NCI-H1417 (cell line): Measurements from ENCODE around the gene FATE1.

Source experiments
- DNase-seq, 3 experiments: peaks; one replicate each; lab custom pipeline; 2025; lab: John Stamatoyannopoulos, UW

Gene FATE1

DNA sequence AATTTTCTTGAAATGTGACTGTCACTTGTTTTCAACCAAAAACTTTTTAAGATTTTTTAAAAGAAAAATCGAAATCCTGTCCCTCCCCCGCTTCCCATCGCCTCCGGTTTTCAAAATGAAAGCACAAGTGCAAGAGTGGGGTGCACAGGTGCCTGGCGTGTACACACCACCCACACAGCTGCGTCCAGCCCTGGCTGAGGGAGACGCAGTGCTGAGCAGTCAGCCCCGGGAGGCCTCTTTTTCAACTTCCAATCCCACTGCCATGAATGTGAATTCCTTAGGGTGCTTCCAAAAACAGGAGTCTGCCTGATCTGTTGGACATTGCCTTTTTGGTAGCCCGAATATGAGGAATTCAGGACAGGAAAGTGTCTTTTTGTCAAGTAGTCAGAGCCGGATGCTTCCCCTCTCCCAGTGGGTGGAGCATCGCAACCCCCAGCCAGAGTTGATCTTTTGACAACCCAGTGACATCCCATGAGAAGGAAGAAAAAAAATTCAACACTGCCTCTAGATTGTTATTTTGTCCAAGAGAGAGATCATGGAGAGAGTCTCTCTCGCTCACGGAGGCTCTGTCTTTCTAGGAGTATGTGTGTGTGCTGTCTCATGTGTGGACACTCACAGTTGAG is 11.7 kb upstream of the FATE1 start:
- DNase-seq, result peak in 1 of 3 experiments; percentile 14

DNA sequence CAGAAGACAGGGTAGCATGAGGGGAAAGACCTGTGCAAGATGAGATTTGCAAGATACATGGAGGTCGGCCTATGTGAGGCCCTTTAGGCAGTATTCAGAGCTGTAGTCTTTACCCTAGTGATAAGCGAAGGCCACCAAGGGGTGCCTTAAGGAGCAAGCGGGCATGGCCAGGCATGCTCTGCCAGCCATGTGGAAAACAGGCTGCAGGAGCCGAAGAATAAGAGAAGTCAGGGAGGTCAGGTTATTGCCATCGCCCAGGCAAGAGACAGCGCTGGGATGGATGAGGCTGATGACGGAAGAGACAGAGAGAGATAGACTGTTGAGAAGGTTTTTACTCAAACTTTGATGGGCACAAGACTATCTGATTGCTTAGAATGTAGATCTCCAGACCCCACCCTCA is 7.0 kb upstream of the FATE1 start:
- no peak for DNase-seq

GRCh38 chrX:151710457-151710856 is 5.4 kb upstream of the FATE1 start:
- no peak for DNase-seq

- no peak for DNase-seq
Measured at GRCh38 chrX:151711154-151711553, 4.7 kb upstream of the FATE1 start.

DNA sequence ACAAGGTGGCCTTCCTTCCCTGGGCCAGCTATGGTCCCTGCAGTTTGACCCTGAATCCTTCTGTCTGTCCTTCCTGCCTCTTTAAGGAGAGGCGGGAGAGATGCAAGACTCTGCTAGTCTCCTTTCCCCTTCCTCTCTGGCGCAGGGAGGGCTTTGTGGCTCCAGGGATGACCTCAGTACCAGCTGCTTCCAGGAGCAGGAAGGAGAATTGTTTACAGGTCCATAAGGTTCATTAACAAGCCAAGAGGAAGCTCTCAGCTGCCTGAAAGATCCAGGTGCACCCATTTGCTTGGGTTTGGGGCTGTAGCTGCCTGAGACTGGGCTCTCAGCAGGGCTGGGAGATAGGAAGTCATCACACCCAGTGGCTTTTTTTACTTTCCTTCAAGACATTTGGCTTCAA is 4.0 kb upstream of the FATE1 start:
- peak in 1 of 3 experiments; percentile 32 for DNase-seq

DNA sequence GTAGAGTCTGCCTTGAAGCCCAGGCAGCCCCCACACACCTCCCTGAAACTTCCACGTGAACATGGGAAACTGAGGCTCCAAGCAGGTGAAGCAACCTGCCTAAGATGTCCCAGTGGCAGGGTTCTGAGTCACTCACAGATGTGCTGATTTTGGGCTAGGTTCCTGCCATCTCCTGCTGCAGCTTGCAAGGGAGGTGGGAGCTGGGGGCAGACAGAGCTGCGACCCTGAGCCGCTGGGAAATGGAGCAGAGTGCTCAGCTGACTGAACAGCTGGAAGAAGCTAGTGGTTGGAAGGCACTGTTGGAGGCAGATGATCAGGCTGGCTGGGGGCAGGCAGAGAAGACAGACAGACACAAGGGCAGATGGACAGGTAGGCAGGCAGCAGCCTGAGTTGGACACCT is 3.6 kb upstream of the FATE1 start:
- no peak for DNase-seq

DNA sequence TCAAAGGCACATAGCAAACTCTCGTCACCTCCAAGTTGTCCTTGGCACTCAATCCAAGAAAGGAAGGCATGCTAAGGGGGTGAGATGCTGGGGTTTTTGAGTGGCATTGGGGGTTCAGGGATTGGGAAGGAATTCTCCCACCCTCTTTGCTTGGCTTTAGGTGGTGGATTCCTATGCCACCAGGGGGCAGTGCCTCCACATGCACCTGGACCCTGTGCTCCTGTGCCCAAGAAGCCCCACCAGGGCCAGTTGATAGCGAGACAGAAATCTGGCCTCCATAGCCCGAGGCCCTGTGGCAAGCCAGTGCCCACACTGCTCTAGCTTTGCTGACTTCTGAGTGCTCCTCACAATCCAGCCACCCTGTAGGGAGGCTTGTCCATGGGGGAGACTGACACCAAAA is 2.0 kb upstream of the FATE1 start:
- peak in 2 of 3 experiments; percentile 14 to 38 for DNase-seq

DNA sequence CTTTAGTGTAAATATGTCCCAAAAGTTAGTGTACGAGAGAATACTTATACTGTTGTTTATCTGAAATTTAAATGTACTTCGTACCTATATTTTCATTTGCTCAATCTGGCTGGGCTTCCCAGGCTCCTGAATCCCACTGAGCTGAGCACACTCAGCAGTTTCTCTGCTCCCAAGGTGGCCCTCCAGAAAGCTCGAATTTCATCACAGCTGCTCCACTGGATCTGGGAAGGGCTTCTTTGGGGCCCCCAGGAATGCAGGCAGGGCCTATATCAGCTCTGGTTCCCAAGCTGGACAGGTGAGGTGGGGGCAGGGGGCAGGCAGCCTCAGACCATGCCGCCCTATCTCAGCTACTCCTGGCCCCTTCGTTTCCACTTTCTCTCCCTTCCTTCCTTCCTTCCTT is 1.5 kb upstream of the FATE1 start:
- no peak for DNase-seq

- peak in 1 of 3 experiments; percentile 55 for DNase-seq
Measured at GRCh38 chrX:151722241-151722846, 6.5 kb downstream of the FATE1 start.

- DNase-seq, result no peak
Measured at GRCh38 chrX:151723156-151723760, 7.4 kb downstream of the FATE1 start.

DNA sequence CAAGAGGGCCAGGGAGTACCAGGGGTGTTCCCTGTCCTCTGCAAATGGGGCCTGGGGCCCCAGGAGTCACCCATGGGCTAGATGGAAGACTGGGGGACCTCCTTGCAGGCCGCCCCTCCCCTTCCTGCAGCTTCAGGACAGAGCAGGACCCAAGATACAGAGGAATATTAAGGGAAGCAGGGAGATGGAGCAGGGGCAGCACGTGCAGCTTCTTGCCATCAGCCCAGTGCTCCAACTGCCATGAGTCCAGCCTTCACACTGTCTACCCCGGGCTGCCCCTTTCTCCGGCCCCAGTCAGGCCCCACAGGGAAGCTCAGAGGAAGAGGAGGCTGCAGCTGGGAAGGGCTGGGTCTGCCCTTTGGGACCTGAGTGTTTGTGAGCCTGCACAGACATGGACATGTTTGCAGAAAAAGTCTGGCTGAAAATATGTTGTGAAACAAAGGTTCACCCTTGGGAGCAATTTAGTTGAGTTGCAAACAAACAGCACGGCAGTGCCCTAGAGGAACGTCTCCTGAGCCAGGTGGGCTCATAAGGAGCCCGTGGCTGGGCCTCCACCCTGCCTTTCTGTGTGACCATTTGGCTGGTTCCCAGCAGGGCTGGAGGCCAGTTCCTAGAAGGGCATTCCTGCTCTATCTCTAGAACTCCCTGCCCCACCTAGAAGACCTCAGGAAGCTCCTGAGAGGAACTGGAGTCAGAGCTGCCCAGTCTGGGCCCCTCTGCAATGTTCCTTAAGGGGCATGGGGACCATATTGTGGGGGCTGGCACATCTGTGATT is 8.9 kb downstream of the FATE1 start:
- no peak for DNase-seq

DNA sequence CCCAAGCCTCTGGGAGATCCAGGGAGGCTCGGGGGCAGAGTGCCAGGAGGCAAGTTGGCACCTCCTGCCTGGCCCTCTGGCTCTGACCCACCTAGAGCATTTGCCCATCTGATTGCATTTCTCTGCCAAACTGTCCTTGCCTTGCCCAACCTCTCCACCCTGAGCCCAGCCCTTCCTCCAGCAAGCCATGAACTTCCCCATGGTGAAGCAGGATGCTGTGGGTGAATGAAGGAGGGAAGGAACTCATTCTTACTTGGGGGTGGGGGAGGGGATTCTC is 9.4 kb downstream of the FATE1 start:
- no peak for DNase-seq

DNA sequence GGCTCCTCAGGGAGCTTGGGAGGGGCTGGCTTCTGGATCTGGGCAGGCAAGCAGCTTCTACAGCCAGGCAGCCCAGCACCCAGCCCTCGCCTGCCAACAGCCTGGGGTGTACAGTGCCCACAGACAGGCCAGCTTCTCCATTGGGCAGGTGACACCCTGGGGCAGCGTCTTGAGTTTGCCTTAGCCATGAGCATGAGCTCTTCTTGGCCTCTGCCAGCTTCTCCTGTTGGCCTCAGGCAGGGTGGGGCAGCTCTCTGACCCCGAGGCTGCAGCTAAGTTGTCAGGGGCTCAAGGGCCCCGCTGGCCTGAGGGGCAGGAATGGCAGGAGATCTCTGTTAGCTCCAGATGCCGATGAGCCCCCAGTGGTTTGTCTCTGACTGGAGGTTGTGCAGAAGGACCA is 10.9 kb downstream of the FATE1 start:
- no peak for DNase-seq

GRCh38 chrX:151727346-151727745 is 11.5 kb downstream of the FATE1 start:
- no peak for DNase-seq

GRCh38 chrX:151729056-151729725 is 13.4 kb downstream of the FATE1 start:
- DNase-seq, result no peak

GRCh38 chrX:151734446-151734845 is 18.6 kb downstream of the FATE1 start, which contains the start of gene CNGA2:
Gene CNGA2, plus strand, starts transcription at chrX:151734746. Its CDS starts 3,738 bp downstream, at chrX:151738484.
- no peak for DNase-seq

DNA sequence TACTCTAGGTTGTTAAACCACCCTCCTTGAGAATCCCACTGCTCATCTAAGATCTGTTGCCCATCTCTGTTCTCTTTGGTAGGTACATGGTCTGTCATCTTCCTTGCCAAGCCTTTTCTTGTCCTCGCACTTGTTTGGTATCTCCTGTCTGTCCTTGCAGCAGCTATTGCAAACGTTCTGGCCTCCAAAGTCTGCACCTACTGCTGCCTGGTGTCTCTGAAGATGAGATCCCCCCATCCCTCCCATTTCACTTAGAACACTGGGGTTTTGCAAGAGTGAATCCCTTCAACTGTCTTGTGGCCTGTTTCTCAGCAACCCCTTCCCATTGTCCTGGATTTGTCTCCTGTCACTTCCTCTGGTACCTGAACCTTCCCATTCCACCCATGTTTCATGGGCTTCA is 19.4 kb downstream of the FATE1 start:
- DNase-seq, result no peak

GRCh38 chrX:151736685-151737084 is 20.9 kb downstream of the FATE1 start:
- peak in 1 of 3 experiments; percentile 42 for DNase-seq

GRCh38 chrX:151737494-151737893 is 21.7 kb downstream of the FATE1 start:
- no peak for DNase-seq

- no peak for DNase-seq
Measured at GRCh38 chrX:151738751-151739150, 22.9 kb downstream of the FATE1 start.

DNA sequence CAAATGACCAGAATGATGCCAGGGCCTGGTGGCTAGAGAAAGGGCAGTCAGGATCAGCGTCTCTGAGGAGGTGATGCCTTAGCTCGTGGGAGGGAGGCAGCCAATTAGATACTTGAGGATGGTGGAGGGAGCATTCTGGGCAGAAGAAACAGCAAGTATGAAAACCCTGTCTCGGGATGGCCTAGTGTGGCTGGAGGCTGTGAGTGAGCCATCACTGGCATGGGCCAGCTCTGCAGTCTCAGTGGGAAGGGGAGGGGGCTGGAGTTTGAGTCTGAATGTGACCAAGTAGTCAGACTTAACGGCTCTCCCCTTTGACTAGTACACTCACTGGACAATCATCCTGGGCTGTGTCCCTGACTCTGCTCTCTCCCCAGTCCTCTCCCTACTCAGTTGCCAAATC is 25.8 kb downstream of the FATE1 start:
- DNase-seq, result no peak

- DNase-seq, result no peak
Measured at GRCh38 chrX:151742311-151742710, 26.5 kb downstream of the FATE1 start.
